GM19099 (cell line): ENCODE measurements around the gene ITIH4.

Source experiments
- POLR2A ChIP-seq: IDR thresholded peaks from 3 replicates; pipeline ENCODE4 v1.6.1; 2011; ENCODE audit warnings: low read depth; ENCODE audit not compliant: insufficient read length; ENCODE audit errors: extremely low read depth

The ITIH4 gene

GRCh38 chr3:52839892-52840545 lies 9.5 kb upstream of the ITIH4 start:
- no peak for TF ChIP-seq POLR2A

GRCh38 chr3:52839268-52839575 lies 8.8 kb upstream of the ITIH4 start:
- no peak for TF ChIP-seq POLR2A

- TF ChIP-seq POLR2A: no peak
These were observed 8.2 kb upstream of the ITIH4 start for GRCh38 chr3:52838561-52839267.

GRCh38 chr3:52836986-52837385 lies 6.5 kb upstream of the ITIH4 start:
- TF ChIP-seq POLR2A: no peak

GRCh38 chr3:52836471-52836845 lies 6.0 kb upstream of the ITIH4 start:
- no peak for TF ChIP-seq POLR2A

GRCh38 chr3:52835766-52836470 lies 5.4 kb upstream of the ITIH4 start:
- no peak for TF ChIP-seq POLR2A

- TF ChIP-seq POLR2A: no peak
These were observed 4.5 kb upstream of the ITIH4 start, which contains the start of gene MUSTN1 for GRCh38 chr3:52834871-52835501. MUSTN1 (minus strand) TSS chr3:52835019; CDS start chr3:52834948, 71 bp downstream.

- TF ChIP-seq POLR2A: no peak
These were observed 2.7 kb upstream of the ITIH4 start for GRCh38 chr3:52833202-52833601.

GRCh38 chr3:52831500-52832301 lies 1.2 kb upstream of the ITIH4 start:
- no peak for TF ChIP-seq POLR2A

- TF ChIP-seq POLR2A: no peak
These were observed 487 bp downstream of the ITIH4 start for GRCh38 chr3:52829906-52830463.

GRCh38 chr3:52829482-52829881 lies 990 bp downstream of the ITIH4 start:
- no peak for TF ChIP-seq POLR2A

- TF ChIP-seq POLR2A: no peak
These were observed 2.6 kb downstream of the ITIH4 start for GRCh38 chr3:52827866-52828376.

GRCh38 chr3:52827441-52827840 lies 3.0 kb downstream of the ITIH4 start:
- no peak for TF ChIP-seq POLR2A

- no peak for TF ChIP-seq POLR2A
These were observed 6.4 kb downstream of the ITIH4 start for GRCh38 chr3:52824037-52824436.
